Bronchial smooth muscle cell (primary cell): ENCODE data around the gene VAX1. TPM values are rescaled to one million over a fixed set of nuclear protein-coding genes. Genes with fewer than 3 reads are reported as not detected.

Source experiments
- total RNA-seq: library from RNA; depleted of rRNA; stranded (reverse); fragments of >200 nt; gene quantifications from 2 replicates; pipeline ENCODE4 v1.2.1, GENCODE V29; 2014

The VAX1 gene, protein sequence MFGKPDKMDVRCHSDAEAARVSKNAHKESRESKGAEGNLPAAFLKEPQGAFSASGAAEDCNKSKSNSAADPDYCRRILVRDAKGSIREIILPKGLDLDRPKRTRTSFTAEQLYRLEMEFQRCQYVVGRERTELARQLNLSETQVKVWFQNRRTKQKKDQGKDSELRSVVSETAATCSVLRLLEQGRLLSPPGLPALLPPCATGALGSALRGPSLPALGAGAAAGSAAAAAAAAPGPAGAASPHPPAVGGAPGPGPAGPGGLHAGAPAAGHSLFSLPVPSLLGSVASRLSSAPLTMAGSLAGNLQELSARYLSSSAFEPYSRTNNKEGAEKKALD
- total RNA-seq = not detected in 2 replicates

DNA sequence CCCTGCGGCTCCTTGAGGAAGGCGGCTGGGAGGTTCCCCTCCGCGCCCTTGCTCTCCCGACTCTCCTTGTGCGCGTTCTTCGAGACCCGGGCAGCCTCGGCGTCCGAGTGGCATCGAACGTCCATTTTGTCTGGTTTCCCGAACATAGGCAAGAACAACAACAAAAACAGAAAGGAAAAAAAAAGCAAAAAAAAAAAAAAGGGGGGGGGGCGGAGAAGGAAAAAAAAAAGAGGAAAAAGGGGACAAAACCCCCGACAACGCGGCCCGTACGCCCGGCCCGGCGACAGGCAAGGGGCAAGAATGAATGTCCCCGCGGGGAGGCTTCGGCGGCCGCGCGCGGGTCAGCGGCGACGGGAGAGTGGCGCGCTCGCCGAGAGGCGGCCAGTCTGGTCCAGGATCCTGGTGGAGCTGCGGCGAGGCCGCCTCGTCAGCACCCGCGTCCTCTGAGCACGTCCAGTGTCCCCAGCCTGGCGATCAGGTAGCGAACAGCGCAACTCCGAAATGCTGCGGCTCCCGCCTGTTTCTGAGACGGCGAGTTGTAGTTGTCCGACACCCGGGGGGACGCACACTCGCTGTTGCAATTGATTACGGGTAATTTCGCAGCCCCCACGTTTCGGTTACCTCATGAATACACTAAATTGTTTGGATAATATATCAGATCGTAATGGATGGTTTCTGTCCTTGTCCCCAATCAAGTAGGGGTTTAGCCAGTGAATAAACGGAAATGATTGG lies at the start of gene VAX1:
Gene VAX1, minus strand, starts transcription at position 360 of the 732 bp plus-strand sequence. Its CDS starts 214 bp downstream, at position 146.

Other genes with a start within 250 kb of the VAX1 start
- 1.2 and 1.3 TPM in 2 replicates for gene SHTN1, start 133.1 kb downstream of the VAX1 start, total RNA-seq
- not detected in 2 replicates for gene KCNK18, start 59.2 kb upstream of the VAX1 start, total RNA-seq
- gene SLC18A2, start 102.8 kb upstream of the VAX1 start, total RNA-seq = not detected in 2 replicates
- gene PDZD8, start 237.2 kb upstream of the VAX1 start, total RNA-seq = 6.9 and 8.7 TPM in 2 replicates